Liver (tissue), 8 donors: ENCODE data around the gene SORL1-AS1.

Source experiments
- DNase-seq: peaks from one replicate; pipeline ENCODE4 v3.0.0-alpha.2; 2017; ENCODE audit warnings: low spot score
- H3K27ac ChIP-seq, 2 donors: one replicate each; pipeline ENCODE4 v1.7.0; 2013; ENCODE audit warnings: inconsistent platforms in 2 of 2, low read length in 2 of 2, control low read depth in 1 of 2, low read depth in 1 of 2, mild to moderate bottlenecking in 1 of 2
- H3K27me3 ChIP-seq, 4 donors: one replicate each; pipeline versions ENCODE4 v1.6.1 to v1.7.0; 2013; ENCODE audit warnings: low read length in 3 of 4, inconsistent platforms in 1 of 4, mild to moderate bottlenecking in 1 of 4, moderate library complexity in 1 of 4; ENCODE audit not compliant: control insufficient read depth in 4 of 4, insufficient read depth in 4 of 4
- H3K36me3 ChIP-seq, 4 donors: one replicate each; pipeline versions ENCODE4 v1.6.1 to v1.7.0; 2013; ENCODE audit warnings: low read length in 3 of 4, mild to moderate bottlenecking in 3 of 4, low read depth in 1 of 4, moderate library complexity in 1 of 4; ENCODE audit not compliant: control insufficient read depth in 4 of 4, insufficient read depth in 3 of 4
- H3K4me1 ChIP-seq, 4 donors: one replicate each; pipeline versions ENCODE4 v1.6.1 to v1.7.0; 2013; ENCODE audit warnings: low read length in 3 of 4, mild to moderate bottlenecking in 3 of 4, moderate library complexity in 1 of 4; ENCODE audit not compliant: control insufficient read depth in 4 of 4, insufficient read depth in 4 of 4
- H3K4me3 ChIP-seq, 3 donors: one replicate each; pipeline versions ENCODE4 v1.6.1 to v1.7.0; 2013; ENCODE audit warnings: low read length in 3 of 3, control low read depth in 1 of 3, low read depth in 1 of 3, mild to moderate bottlenecking in 1 of 3
- H3K9ac ChIP-seq, 2 donors: one replicate each; pipeline ENCODE4 v1.7.0; 2013; ENCODE audit warnings: low read length in 2 of 2, mild to moderate bottlenecking in 2 of 2, moderate library complexity in 2 of 2, control low read depth in 1 of 2, low read depth in 1 of 2
- H3K9me3 ChIP-seq, 4 donors: one replicate each; pipeline versions ENCODE4 v1.6.1 to v1.7.0; 2013; ENCODE audit warnings: low read length in 3 of 4; ENCODE audit not compliant: control insufficient read depth in 4 of 4
- ATF3 ChIP-seq: IDR thresholded peaks from 2 replicates; pipeline ENCODE4 v1.6.1; 2016; ENCODE audit warnings: antibody characterized with exemption
- CTCF ChIP-seq: fragments of 150-350 bp; IDR thresholded peaks from 2 replicates; pipeline ENCODE4 v1.5.1; 2017; ENCODE audit warnings: improper control_type of control experiment, low read depth, low read length; ENCODE audit not compliant: missing input control
- EGR1 ChIP-seq, 2 donors: IDR thresholded peaks; 2 replicates each; pipeline ENCODE4 v1.6.1; 2016 to 2018; ENCODE audit warnings: antibody characterized with exemption in 2 of 2, low read depth in 2 of 2
- FOXA1 ChIP-seq: IDR thresholded peaks from 2 replicates; pipeline ENCODE4 v1.6.1; 2016; ENCODE audit warnings: antibody characterized with exemption
- FOXA2 ChIP-seq: IDR thresholded peaks from 2 replicates; pipeline ENCODE4 v1.6.1; 2016; ENCODE audit warnings: antibody characterized with exemption
- GABPA ChIP-seq, 2 donors: IDR thresholded peaks in 1 of 2; conservative IDR thresholded peaks in 1 of 2; 2 replicates each; pipeline ENCODE4 v1.6.1; 2016; ENCODE audit warnings: antibody characterized with exemption in 2 of 2, mild to moderate bottlenecking in 1 of 2, moderate library complexity in 1 of 2
- HNF4A ChIP-seq, 2 donors: conservative IDR thresholded peaks; 2 replicates each; pipeline ENCODE4 v1.6.1; 2016; ENCODE audit warnings: antibody characterized with exemption in 2 of 2, mild to moderate bottlenecking in 2 of 2
- HNF4G ChIP-seq: IDR thresholded peaks from 2 replicates; pipeline ENCODE4 v1.6.1; 2016; ENCODE audit warnings: antibody characterized with exemption
- JUND ChIP-seq, 2 donors: IDR thresholded peaks; 2 replicates each; pipeline ENCODE4 v1.6.1; 2016; ENCODE audit warnings: antibody characterized with exemption in 2 of 2
- MAX ChIP-seq: IDR thresholded peaks from 2 replicates; pipeline ENCODE4 v1.6.1; 2016; ENCODE audit warnings: antibody characterized with exemption
- NR2F2 ChIP-seq: IDR thresholded peaks from 2 replicates; pipeline ENCODE4 v1.6.1; 2016; ENCODE audit warnings: antibody characterized with exemption
- RAD21 ChIP-seq, 2 donors: IDR thresholded peaks; 2 replicates each; pipeline ENCODE4 v1.6.1; 2016; ENCODE audit warnings: antibody characterized with exemption in 2 of 2, mild to moderate bottlenecking in 2 of 2
- REST ChIP-seq: IDR thresholded peaks from 2 replicates; pipeline ENCODE4 v1.6.1; 2016; ENCODE audit warnings: antibody characterized with exemption, mild to moderate bottlenecking
- RXRA ChIP-seq, 2 donors: IDR thresholded peaks; 2 replicates each; pipeline ENCODE4 v1.6.1; 2017 to 2018; ENCODE audit warnings: antibody characterized with exemption in 2 of 2, mild to moderate bottlenecking in 1 of 2
- SP1 ChIP-seq: IDR thresholded peaks from 2 replicates; pipeline ENCODE4 v1.6.1; 2018; ENCODE audit warnings: antibody characterized with exemption, mild to moderate bottlenecking
- TAF1 ChIP-seq: conservative IDR thresholded peaks from 2 replicates; pipeline ENCODE4 v1.6.1; 2016; ENCODE audit warnings: antibody characterized with exemption, mild to moderate bottlenecking
- YY1 ChIP-seq: IDR thresholded peaks from 2 replicates; pipeline ENCODE4 v1.6.1; 2016; ENCODE audit warnings: antibody characterized with exemption, mild to moderate bottlenecking
- ZBTB33 ChIP-seq: IDR thresholded peaks from 2 replicates; pipeline ENCODE4 v1.6.1; 2016; ENCODE audit warnings: antibody characterized with exemption
- WGBS: extraction: QIAGEN DNeasy Blood & Tissue Kit; methylation state at CpG from one replicate; pipeline ENCODE4 v1.1.7; 2013; 5-methylcytosine and 5-hydroxymethylcytosine counted together
- donor health status: healthy.
- donor health status: healthy.
- donor health status: healthy.
- donor health status: healthy.
- donor health status: healthy.

The SORL1-AS1 gene

GRCh38 chr11:121494355-121495099 lies 41.8 kb upstream of the SORL1-AS1 start:
- Histone ChIP-seq H3K4me3 (no peak overlapping the region), H3K4me1 (no peaks in the 10 kb centered on the region), H3K36me3 (peaks cover 10 to 39% (median 33%) of the 10 kb centered on the region in 4 donors), H3K27me3 (no peaks in the 10 kb centered on the region), H3K9me3 (no peaks in the 10 kb centered on the region), H3K27ac (no peak overlapping the region), H3K9ac (no peak overlapping the region)
- 89% methylated on average over 7 of the region's 7 CpGs for WGBS
- TF ChIP-seq EGR1 (IDR thresholded peaks at IDR 0.05; ENCODE audit: low read depth in 2 of 2) = no peak
- TF ChIP-seq YY1 = no peak
- TF ChIP-seq ATF3 = no peak
- TF ChIP-seq GABPA (IDR thresholded peaks at IDR 0.05 in 1 of 2, conservative IDR thresholded peaks at IDR 0.05 in 1 of 2) = no peak
- no peak for TF ChIP-seq RXRA (IDR thresholded peaks at IDR 0.05)
- no peak for TF ChIP-seq FOXA1
- no peak for TF ChIP-seq TAF1
- no peak for TF ChIP-seq RAD21 (IDR thresholded peaks at IDR 0.05)
- TF ChIP-seq FOXA2 = no peak
- TF ChIP-seq MAX = no peak
- no peak for TF ChIP-seq HNF4A (conservative IDR thresholded peaks at IDR 0.05)
- TF ChIP-seq REST = no peak
- TF ChIP-seq SP1 = no peak
- TF ChIP-seq JUND (IDR thresholded peaks at IDR 0.05) = no peak
- TF ChIP-seq CTCF = no peak
- no peak for TF ChIP-seq HNF4G
- no peak for TF ChIP-seq NR2F2
- no peak for TF ChIP-seq ZBTB33
- no peak for DNase-seq
